ENCODE measurements around the gene LAMC2. TPM values are rescaled to one million over a fixed set of nuclear protein-coding genes. Genes with fewer than 3 reads are reported as not detected.

LAMC2 gene
- total RNA-seq, 1 experiment from 2014 or later = 0.11 TPM

GRCh38 chr1:183246436-183246835 is 60.4 kb downstream of the LAMC2 start:
- H3K4me1 ChIP-seq (ENCODE audit: insufficient read depth, low read length, poor library complexity, severe bottlenecking) = peaks cover 15% of the 10 kb centered on the region
- TF ChIP-seq EZH2 (IDR thresholded peaks at IDR 0.05; ENCODE audit: borderline replicate concordance, low read depth, low read length, poor library complexity, severe bottlenecking) (no peak), CTCF (conservative IDR thresholded peaks at IDR 0.05; ENCODE audit: low read depth, low read length) (no peak)
- no peaks in the 10 kb centered on the region for H3K27me3 ChIP-seq (replicated peaks; ENCODE audit: insufficient read depth, low read depth, low read length, poor library complexity)
- peaks cover 3% of the 10 kb centered on the region for H3K9me3 ChIP-seq (ENCODE audit: low read depth, low read length, poor library complexity, severe bottlenecking)
- no peak for DNase-seq (ENCODE audit: low spot score)
- H3K36me3 ChIP-seq (ENCODE audit: insufficient read depth, low read length, poor library complexity, severe bottlenecking) = no peaks in the 10 kb centered on the region
- intact Hi-C loops (cut with micrococcal nuclease; ENCODE audit: unreplicated experiment) = no loop called here
- ChIA-PET POLR2A (ENCODE audit: low non-redundant PET) (no interaction called here), CTCF (no interaction called here)
- no TSS peak for BruUV-seq (replicated peaks)
- no peak overlapping the region for H3K27ac ChIP-seq (ENCODE audit: low read depth, low read length, poor library complexity, severe bottlenecking)
- H3K4me3 ChIP-seq (ENCODE audit: low read depth, low read length, poor library complexity, severe bottlenecking) = no peak overlapping the region

GRCh38 chr1:183247066-183247465 is 61.0 kb downstream of the LAMC2 start:
- Histone ChIP-seq H3K27me3 (replicated peaks; ENCODE audit: insufficient read depth, low read depth, low read length, poor library complexity) (no peaks in the 10 kb centered on the region), H3K4me1 (ENCODE audit: insufficient read depth, low read length, poor library complexity, severe bottlenecking) (peaks cover 15% of the 10 kb centered on the region), H3K36me3 (ENCODE audit: insufficient read depth, low read length, poor library complexity, severe bottlenecking) (no peaks in the 10 kb centered on the region), H3K27ac (ENCODE audit: low read depth, low read length, poor library complexity, severe bottlenecking) (no peak overlapping the region), H3K9me3 (ENCODE audit: low read depth, low read length, poor library complexity, severe bottlenecking) (peaks cover 3% of the 10 kb centered on the region), H3K4me3 (ENCODE audit: low read depth, low read length, poor library complexity, severe bottlenecking) (no peak overlapping the region)
- ChIA-PET POLR2A (ENCODE audit: low non-redundant PET) (no interaction called here), CTCF (no interaction called here)
- BruUV-seq (replicated peaks) = no TSS peak
- TF ChIP-seq CTCF (conservative IDR thresholded peaks at IDR 0.05; ENCODE audit: low read depth, low read length) (no peak), EZH2 (IDR thresholded peaks at IDR 0.05; ENCODE audit: borderline replicate concordance, low read depth, low read length, poor library complexity, severe bottlenecking) (no peak)
- DNase-seq (ENCODE audit: low spot score) = no peak
- intact Hi-C loops (cut with micrococcal nuclease; ENCODE audit: unreplicated experiment) = no loop called here

GRCh38 chr1:183247484-183247883 is 61.4 kb downstream of the LAMC2 start:
- no peak overlapping the region for H3K27ac ChIP-seq (ENCODE audit: low read depth, low read length, poor library complexity, severe bottlenecking)
- H3K9me3 ChIP-seq (ENCODE audit: low read depth, low read length, poor library complexity, severe bottlenecking) = peaks cover 3% of the 10 kb centered on the region
- POLR2A ChIA-PET (ENCODE audit: low non-redundant PET) = no interaction called here
- H3K27me3 ChIP-seq (replicated peaks; ENCODE audit: insufficient read depth, low read depth, low read length, poor library complexity) = no peaks in the 10 kb centered on the region
- no peak for TF ChIP-seq CTCF (conservative IDR thresholded peaks at IDR 0.05; ENCODE audit: low read depth, low read length)
- TF ChIP-seq EZH2 (IDR thresholded peaks at IDR 0.05; ENCODE audit: borderline replicate concordance, low read depth, low read length, poor library complexity, severe bottlenecking) = no peak
- CTCF ChIA-PET = no interaction called here
- intact Hi-C loops (cut with micrococcal nuclease; ENCODE audit: unreplicated experiment) = no loop called here
- BruUV-seq (replicated peaks) = no TSS peak
- H3K4me1 ChIP-seq (ENCODE audit: insufficient read depth, low read length, poor library complexity, severe bottlenecking) = peaks cover 17% of the 10 kb centered on the region
- H3K4me3 ChIP-seq (ENCODE audit: low read depth, low read length, poor library complexity, severe bottlenecking) = no peak overlapping the region
- no peak for DNase-seq (ENCODE audit: low spot score)
- no peaks in the 10 kb centered on the region for H3K36me3 ChIP-seq (ENCODE audit: insufficient read depth, low read length, poor library complexity, severe bottlenecking)

Measured in A673 (cell line).